Glomerular visceral epithelial cell (primary cell): ENCODE measurements around the gene NPIPA3.
"Not testable (repeated sequence)": the region's sequence is repeated elsewhere in the genome, so short reads cannot be mapped to it uniquely, and the experiment has no call there.

Experiments
- DNase-seq: peaks from one replicate; pipeline ENCODE4 v3.0.0-alpha.2; 2016; ENCODE audit errors: extremely low spot score

Gene NPIPA3

GRCh38 chr16:14742273-14743128, 39.3 kb downstream of the NPIPA3 start, which contains the start of gene NPIPA2:
TSS of gene NPIPA2 (plus strand) at chr16:14742533. CDS start at chr16:14748066, 5,533 bp downstream.
- DNase-seq, result not testable (repeated sequence)

- DNase-seq, result not testable (repeated sequence)
These were observed 70.4 kb downstream of the NPIPA3 start for GRCh38 chr16:14773654-14774053.

DNA sequence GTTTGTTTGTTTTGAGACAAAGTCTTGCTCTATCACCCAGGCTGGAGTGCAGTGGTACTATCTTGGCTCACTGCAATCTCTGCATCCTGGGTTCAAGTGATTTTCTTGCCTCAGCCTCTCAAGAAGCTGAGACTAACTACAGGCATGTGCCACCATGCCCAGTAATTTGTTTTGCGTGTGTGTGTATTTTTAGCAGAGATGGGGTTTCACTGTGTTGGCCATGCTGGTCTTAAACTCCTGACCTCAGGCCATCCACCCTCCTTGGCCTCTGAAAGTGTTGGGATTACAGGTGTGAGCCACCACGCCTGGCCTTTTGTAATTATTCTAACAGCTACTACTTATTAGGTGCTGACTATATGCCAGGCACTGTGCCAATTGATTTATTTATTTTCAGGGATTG, 72.4 kb downstream of the NPIPA3 start:
- not testable (repeated sequence) for DNase-seq
